K562 (cell line): ENCODE measurements around the gene WDR18. TPM values are rescaled to one million over a fixed set of nuclear protein-coding genes. Genes with fewer than 3 reads are reported as not detected.

Source experiments
- CBX3 ChIP-seq, 2 experiments: IDR thresholded peaks; 1 replicate in 1 of 2; 2 replicates in 1 of 2; pipeline ENCODE4 v1.6.1; 2012; ENCODE audit warnings: inconsistent platforms in 2 of 2, low read length in 2 of 2, borderline replicate concordance in 1 of 2, control low read depth in 1 of 2
- CCNT2 ChIP-seq: IDR thresholded peaks from 2 replicates; pipeline ENCODE4 v1.6.1; 2011; ENCODE audit warnings: borderline replicate concordance, low read depth, mild to moderate bottlenecking, moderate library complexity, mixed read lengths, low read length; ENCODE audit not compliant: insufficient read length; ENCODE audit errors: extremely low read depth
- CHAMP1 ChIP-seq: fragments of 450-650 bp; IDR thresholded peaks from 2 replicates; pipeline ENCODE4 v1.6.1; 2016; ENCODE audit warnings: mild to moderate bottlenecking
- GTF2A2 ChIP-seq: IDR thresholded peaks from 2 replicates; pipeline ENCODE4 v1.6.1; 2016; ENCODE audit warnings: mild to moderate bottlenecking, missing genetic modification characterization, missing compliant biosample characterization
- GTF2E2 ChIP-seq: fragments of 200-800 bp; sonication (Bioruptor generic); IDR thresholded peaks from 2 replicates; pipeline ENCODE4 v1.6.1; 2016; ENCODE audit warnings: missing genetic modification characterization, missing compliant biosample characterization
- NFIC ChIP-seq: fragments of 450-650 bp; IDR thresholded peaks from 2 replicates; pipeline ENCODE4 v1.6.1; 2017; ENCODE audit warnings: mild to moderate bottlenecking, inconsistent platforms
- PURB ChIP-seq: sonication (generic); formaldehyde crosslinking; IDR thresholded peaks from 2 replicates; pipeline ENCODE4 v1.9.0; 2021; ENCODE audit warnings: low read depth, mild to moderate bottlenecking, missing genetic modification reagents
- RCOR1 ChIP-seq, 2 experiments: IDR thresholded peaks; 2 replicates each; pipeline ENCODE4 v1.6.1; 2012; ENCODE audit warnings: low read depth in 2 of 2, low read length in 2 of 2, borderline replicate concordance in 1 of 2, improper control_type of control experiment in 1 of 2
- TFE3 ChIP-seq: fragments of 450-650 bp; formaldehyde crosslinking; IDR thresholded peaks from 2 replicates; pipeline ENCODE4 v1.4.0; 2020; ENCODE audit warnings: mild to moderate bottlenecking, mixed read lengths
- ZFX ChIP-seq: sonication (generic); formaldehyde crosslinking; IDR thresholded peaks from 2 replicates; pipeline ENCODE4 v1.8.0; 2022; ENCODE audit warnings: mild to moderate bottlenecking, missing genetic modification reagents, moderate library complexity
- ZNF695 ChIP-seq: fragments of 450-650 bp; formaldehyde crosslinking; IDR thresholded peaks from 2 replicates; pipeline ENCODE4 v1.4.0; 2020; ENCODE audit warnings: mild to moderate bottlenecking, moderate library complexity
- ZNF785 ChIP-seq: fragments of 250-450 bp; sonication (Bioruptor Pico); IDR thresholded peaks from 2 replicates; pipeline ENCODE4 v1.4.0; 2020; ENCODE audit warnings: mild to moderate bottlenecking
- polyA plus RNA-seq, 8 experiments: library from polyadenylated mRNA; depleted of rRNA in 4 of 8; stranded (reverse) in 5 of 8; unstranded in 3 of 8; fragments of >200 nt; fragmentation: Nextera tagmentation in 2 of 8; fragmentation: Illumina TruSeq in 1 of 8; extraction: Ambion mirVana in 2 of 8; extraction: Trizol in 1 of 8; gene quantifications; 2 replicates each; pipeline versions ENCODE4 v1.2.1 to v1.2.3, GENCODE V29; 2011 to 2014; ENCODE audit warnings: inconsistent platforms in 1 of 8, missing spikeins in 1 of 8
- total RNA-seq, 7 experiments: library from RNA; depleted of rRNA in 6 of 7; stranded (reverse); fragments of >200 nt in 6 of 7; fragmentation: Illumina TruSeq in 2 of 7; extraction: Trizol in 2 of 7; gene quantifications; 2 replicates each; pipeline versions ENCODE4 v1.2.1 to v1.2.3, GENCODE V29; 2011 to 2021; ENCODE audit warnings: low replicate concordance in 1 of 7
- TF ChIP-seq, protein P1 (sequence below), 2 experiments: fragments of 450-650 bp; formaldehyde crosslinking in 1 of 2; IDR thresholded peaks; 2 replicates each; pipeline versions ENCODE4 v1.4.0 to v1.6.1; 2014 to 2020; ENCODE audit warnings: mild to moderate bottlenecking in 2 of 2, borderline replicate concordance in 1 of 2, low read depth in 1 of 2

WDR18 gene
- total and polyA plus RNA-seq, 9 of the 15 experiments (the other 6 are each of a cell fraction or from before 2014, with no cell fraction given): 0.65 to 181 (median 30.1) TPM

- TF ChIP-seq CHAMP1 (no peak), CBX3 (IDR thresholded peaks at IDR 0.05; ENCODE audit: borderline replicate concordance in 1 of 2, low read length in 2 of 2) (no peak), GTF2E2 (tag) (0 out of 2 replicates have a peak, but pooled peaks have one; percentile 30), TFE3 (CRISPR knock-in tag) (no peak), PURB (CRISPR knock-in tag) (no peak), ZNF695 (CRISPR knock-in tag) (no peak), ZNF785 (no peak), NFIC (peak; percentile 59), CCNT2 (peak; percentile 75), GTF2A2 (tag) (no peak), ZFX (CRISPR knock-in tag) (peak; percentile 49), RCOR1 (IDR thresholded peaks at IDR 0.05; ENCODE audit: borderline replicate concordance in 1 of 2, low read depth in 2 of 2, low read length in 2 of 2) (peak in 1 of 2 experiments; percentile 41; a peak in 1 of 4 replicates)
- TF ChIP-seq, protein P1, sequence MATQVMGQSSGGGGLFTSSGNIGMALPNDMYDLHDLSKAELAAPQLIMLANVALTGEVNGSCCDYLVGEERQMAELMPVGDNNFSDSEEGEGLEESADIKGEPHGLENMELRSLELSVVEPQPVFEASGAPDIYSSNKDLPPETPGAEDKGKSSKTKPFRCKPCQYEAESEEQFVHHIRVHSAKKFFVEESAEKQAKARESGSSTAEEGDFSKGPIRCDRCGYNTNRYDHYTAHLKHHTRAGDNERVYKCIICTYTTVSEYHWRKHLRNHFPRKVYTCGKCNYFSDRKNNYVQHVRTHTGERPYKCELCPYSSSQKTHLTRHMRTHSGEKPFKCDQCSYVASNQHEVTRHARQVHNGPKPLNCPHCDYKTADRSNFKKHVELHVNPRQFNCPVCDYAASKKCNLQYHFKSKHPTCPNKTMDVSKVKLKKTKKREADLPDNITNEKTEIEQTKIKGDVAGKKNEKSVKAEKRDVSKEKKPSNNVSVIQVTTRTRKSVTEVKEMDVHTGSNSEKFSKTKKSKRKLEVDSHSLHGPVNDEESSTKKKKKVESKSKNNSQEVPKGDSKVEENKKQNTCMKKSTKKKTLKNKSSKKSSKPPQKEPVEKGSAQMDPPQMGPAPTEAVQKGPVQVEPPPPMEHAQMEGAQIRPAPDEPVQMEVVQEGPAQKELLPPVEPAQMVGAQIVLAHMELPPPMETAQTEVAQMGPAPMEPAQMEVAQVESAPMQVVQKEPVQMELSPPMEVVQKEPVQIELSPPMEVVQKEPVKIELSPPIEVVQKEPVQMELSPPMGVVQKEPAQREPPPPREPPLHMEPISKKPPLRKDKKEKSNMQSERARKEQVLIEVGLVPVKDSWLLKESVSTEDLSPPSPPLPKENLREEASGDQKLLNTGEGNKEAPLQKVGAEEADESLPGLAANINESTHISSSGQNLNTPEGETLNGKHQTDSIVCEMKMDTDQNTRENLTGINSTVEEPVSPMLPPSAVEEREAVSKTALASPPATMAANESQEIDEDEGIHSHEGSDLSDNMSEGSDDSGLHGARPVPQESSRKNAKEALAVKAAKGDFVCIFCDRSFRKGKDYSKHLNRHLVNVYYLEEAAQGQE (IDR thresholded peaks at IDR 0.05; ENCODE audit: borderline replicate concordance): peak; percentile 10; the same call in 1 of the 2 replicates
- TF ChIP-seq, protein P1 (CRISPR knock-in tag; IDR thresholded peaks at IDR 0.05; ENCODE audit: low read depth): no peak
Measured at GRCh38 chr19:1025960-1026782, 42.0 kb downstream of the WDR18 start, which contains the start of gene CNN2 (continued).
